ENCODE measurements around the gene PCSK5. TPM values are rescaled to one million over a fixed set of nuclear protein-coding genes. Genes with fewer than 3 reads are reported as not detected.

Gene PCSK5
- polyA plus RNA-seq, 12 donors: 13.2 to 21.6 (median 16.9) TPM; not detected in 1

GRCh38 chr9:75918909-75919308 is 28.4 kb downstream of the PCSK5 start:
- no peak for DNase-seq

DNA sequence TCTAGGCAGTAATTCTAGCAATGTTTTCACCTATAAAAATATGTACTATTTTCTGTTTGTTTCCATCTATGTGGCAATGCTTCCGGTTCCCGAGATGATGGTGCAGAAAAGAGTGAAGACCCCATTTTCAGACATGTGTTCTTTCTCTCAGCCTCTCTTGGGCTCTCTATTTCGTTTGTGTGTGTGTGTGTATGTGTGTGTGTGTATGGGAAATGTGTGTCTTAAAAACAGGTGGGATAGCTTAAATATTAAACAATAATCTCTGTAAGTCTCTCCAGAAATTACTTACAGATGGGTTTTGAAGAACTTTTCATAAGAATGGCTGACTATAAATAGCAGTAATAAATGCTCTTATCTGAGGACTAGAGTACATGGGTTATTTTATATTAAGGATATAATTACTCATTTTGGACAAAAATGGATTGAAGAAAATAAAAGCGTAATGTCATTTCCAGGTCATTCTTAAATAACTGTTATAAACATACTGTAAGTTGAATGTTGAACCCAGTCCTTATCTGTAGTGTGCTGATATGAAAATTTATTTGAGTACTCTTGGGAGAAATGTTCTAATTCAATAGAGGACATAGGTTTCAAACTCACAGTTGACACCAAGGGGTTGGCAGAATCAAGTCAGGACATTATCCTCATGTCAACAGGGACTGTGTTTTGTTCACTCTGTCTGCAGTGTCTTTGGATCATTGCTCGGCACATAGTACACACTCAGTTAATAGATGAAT is 31.1 kb downstream of the PCSK5 start:
- DNase-seq: peak; percentile 24

GRCh38 chr9:75926385-75926784 is 35.9 kb downstream of the PCSK5 start:
- DNase-seq: no peak

- no peak for DNase-seq
Observed at GRCh38 chr9:75927356-75927755, 36.9 kb downstream of the PCSK5 start.

- DNase-seq: no peak
Observed at GRCh38 chr9:75930190-75930589, 39.7 kb downstream of the PCSK5 start.

- no peak for DNase-seq
Observed at GRCh38 chr9:75930730-75931321, 40.4 kb downstream of the PCSK5 start.

GRCh38 chr9:75933982-75934381 is 43.5 kb downstream of the PCSK5 start:
- DNase-seq: no peak

DNA sequence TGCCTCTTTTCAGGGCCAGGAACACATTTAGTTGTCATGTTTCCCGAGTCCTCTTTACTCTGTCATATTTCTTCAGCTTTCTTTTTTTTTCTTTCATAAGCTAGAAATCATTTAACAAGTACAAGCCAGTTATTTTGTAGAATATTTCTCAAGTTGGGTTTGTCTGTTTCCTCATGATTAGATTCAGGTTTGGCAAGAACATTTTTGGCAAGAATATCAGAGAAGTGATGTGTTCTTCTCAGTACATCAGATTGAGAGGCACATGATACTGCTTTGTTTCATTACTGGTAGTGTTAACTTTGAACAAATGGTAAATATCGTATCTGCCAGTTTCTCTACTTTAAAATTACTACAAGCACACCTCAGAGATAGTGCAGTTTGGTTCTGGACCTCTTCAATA is 45.1 kb downstream of the PCSK5 start:
- no peak for DNase-seq

- DNase-seq: no peak
Observed at GRCh38 chr9:75937521-75938258, 47.2 kb downstream of the PCSK5 start.

DNA sequence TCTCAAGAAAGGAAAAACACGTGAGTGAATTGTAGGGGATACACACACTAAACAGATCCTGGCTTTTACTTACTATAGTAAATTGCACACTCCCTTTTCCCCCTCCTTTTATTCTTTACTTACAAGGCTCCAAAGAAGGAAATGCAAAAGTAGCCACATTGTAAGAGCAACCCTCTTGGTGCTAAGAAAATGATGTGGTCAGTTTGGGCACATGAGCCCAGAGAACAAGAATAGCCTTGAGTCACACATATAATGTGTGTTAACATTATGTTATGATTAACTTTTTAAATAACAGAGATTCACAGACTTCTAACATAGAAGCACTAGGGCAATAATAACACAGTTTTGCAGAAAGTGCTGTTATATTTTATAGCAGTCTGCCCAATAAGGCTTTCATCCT is 48.5 kb downstream of the PCSK5 start:
- no peak for DNase-seq

DNA sequence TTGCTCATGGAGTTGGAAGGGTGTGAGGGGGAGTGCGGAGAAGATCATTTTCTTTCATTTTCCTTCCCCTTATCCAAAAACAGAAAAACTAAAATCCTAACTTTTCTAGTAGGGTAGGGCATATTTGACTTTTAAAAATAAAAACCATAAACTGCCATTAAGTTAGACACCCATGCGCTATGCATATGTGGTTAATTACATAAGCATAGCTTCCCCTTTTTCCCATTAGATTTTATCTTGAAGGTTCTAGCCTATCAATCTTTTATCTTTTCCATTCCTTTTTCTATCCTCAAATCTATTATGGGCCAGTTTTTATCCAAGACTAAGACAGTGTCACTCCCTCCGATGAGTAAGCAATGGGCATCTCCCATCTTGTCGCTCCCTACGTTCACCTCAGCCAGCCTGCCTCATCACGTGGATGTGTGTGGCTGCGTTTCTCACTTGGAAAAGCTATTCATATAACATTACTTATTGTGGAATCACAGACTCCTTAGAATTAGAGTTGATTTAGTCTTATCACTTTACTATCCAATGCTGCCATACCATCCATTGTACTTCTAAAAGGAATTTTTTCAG is 49.2 kb downstream of the PCSK5 start:
- DNase-seq: no peak

GRCh38 chr9:75941066-75941465 is 50.6 kb downstream of the PCSK5 start:
- no peak for DNase-seq

- no peak for DNase-seq
Observed at GRCh38 chr9:75941577-75942311, 51.3 kb downstream of the PCSK5 start.

DNA sequence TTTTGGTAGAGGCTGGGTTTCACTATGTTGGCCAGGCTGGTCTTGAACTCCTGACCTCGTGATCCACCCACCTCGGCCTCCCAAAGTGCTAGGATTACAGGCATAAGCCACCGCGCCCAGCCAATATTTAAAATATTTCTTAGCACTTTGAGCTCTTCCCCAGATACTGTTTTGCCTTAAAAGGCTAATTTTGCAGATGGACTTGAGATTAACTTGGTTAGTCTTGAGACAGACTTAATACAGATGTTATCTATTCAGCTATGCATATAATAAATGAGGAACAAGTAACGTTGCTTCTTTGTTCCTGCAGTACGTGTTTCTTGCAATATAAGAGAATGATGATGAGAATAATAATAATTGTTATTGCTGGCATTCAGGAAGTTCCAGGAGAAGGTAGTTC is 56.3 kb downstream of the PCSK5 start:
- DNase-seq: no peak

DNA sequence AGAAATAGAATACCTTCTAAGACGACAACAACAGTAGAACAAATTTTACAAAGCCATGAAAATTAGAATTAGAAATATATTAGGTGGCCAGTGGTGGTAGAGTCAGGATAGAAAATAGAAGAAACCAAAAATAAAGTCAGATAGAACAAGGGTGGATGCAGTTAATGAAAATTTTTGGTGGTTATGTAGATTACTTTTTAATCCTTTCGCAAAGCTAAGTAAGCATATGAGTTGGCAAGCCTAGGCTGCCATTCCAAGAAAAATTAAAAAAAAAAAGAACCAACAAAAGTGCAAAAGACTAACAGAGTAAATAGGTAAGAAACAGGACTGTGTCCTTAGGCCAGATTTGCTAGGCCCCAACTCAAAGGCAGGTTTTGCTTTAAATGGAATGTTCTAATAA is 56.8 kb downstream of the PCSK5 start:
- DNase-seq: no peak

DNA sequence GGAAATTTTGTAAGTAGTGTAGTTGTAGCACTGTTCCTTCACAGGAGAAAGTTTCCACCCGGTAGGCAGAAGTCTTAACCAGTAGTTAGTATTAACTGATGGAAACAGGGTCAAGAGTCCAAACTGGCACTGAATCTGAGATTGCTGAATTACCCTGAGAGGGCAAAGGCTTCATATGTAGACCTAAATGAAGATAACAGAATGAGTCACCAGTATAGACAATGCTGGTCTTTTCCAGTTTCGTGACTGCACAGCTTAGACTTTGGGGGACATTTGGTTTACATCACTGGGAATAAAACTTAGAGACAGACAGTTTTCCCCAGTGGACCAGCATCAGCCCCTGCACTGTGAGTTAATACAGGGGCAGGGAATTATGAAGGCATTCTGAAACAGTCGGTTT is 60.5 kb downstream of the PCSK5 start:
- DNase-seq: no peak

DNA sequence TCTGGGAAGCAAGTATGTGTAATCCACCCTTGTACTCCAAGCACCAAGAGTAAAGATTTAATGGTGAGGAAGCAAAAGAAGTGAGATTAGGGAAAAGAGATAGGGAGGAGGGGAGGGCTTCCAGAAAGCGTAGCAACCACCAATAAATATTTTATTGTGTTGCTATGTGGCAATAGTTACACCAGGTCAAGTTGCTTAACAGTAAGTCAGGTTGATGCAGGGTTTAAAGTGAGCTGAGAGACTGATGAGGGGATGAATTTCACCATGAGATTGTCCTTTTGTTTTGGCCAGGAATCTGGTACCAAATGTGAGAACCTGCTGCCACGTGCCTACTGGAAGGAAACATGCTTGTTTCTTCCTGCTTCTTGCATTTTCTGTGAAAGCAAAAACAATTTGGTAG is 62.7 kb downstream of the PCSK5 start:
- DNase-seq: no peak

DNA sequence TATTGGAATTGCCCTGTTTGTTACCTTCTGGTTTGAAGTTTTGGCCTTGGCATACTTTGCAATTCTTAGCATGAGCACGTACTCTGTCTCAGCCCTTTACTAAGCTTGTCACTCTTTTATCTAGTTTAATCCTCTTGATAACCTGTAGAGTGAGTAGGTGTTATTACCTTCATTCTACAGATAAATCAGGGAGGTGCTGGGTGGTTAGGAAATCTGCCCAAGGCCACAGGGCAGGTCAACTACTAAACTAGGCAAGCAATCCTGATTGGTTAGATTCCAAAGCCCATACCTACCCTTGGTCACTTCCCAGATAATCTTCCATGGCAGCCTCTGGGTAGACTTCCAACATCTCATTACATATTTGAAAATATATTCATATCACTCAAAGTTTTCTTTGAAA is 65.7 kb downstream of the PCSK5 start:
- DNase-seq: no peak

DNA sequence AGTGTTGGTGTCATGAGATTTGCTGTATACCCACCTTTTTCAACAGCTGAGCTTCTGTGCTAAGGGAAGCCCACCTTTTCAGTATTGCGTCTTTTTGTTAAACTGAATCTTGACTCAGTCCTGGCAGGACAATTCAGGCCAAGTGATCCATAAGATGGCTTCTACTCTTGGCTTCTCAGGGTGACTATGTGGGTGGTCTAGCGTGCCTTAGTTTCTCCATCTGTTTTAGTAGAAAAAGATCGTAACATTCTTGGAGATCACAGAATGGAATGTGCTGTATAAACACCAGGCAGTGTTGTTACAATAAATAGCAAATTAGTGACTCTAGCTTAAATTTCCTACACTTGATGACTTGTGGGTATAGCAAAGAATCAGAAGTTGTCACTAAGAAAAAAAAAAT is 66.6 kb downstream of the PCSK5 start:
- DNase-seq: no peak

GRCh38 chr9:75958226-75958625 is 67.8 kb downstream of the PCSK5 start:
- DNase-seq: no peak

DNA sequence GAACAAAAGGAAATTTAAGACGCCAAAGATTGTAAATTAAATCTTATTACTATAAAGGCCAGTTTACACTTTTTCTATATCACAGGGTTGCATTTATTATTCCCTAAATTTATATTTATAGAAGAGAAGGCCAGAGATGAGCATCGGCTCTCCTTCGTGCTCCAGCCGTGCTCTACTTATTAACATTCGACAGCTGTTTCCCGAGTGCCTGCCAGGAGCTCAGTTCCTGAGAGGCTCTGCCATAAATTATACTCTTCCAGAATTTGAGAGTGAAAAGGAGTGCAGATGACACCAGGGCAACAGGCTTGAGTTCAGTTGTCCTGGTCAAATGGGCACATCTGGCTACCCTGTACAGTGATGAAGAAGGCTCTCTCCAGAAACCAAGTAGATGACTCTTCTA is 70.1 kb downstream of the PCSK5 start:
- peak; percentile 31 for DNase-seq

DNA sequence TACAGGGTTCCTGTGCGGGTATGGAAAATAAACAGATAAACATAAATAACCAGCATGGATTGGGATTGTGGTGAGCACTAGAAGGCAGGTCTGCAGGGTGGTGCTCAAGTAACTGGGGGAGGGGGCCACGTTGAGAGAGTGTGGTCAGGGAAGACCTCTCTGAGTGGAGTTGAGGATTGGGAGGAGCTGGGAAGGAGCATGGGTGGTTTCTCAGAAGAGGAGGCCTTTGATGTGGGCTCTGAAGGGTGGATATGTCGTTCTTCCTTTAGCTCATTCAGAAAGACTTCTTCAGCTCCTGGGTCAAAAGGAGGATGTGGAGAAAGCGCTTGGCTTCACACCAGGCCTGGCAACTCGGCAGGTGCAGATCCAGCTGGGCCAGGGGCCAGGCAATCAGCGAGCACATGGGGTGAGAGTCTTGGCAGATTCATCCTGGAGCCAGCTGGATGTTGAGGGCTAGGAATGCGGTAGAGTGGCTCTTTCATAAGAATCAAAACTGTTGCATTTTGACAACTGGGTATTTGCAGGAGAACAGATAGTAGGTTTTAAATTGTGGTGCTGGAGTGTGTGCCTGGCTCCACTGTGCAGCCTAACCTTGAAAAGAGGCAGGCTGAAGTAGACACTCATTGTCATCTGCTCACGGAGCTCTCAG is 71.7 kb downstream of the PCSK5 start:
- no peak for DNase-seq

All from muscle of arm (tissue), 12 donors.